NCI-H146 treated with DMSO at 0.1 percent for 48 hours (cell line): Measurements from ENCODE around the gene UPK3A.

ENCODE experiments used
- DNase-seq: peaks from one replicate; lab custom pipeline; 2025; ENCODE audit not compliant: unreplicated experiment; lab: John Stamatoyannopoulos, UW

UPK3A gene

GRCh38 chr22:45308391-45308956 lies 23.7 kb downstream of the UPK3A start:
- no peak for DNase-seq

- DNase-seq, result no peak
These were observed 24.2 kb downstream of the UPK3A start for GRCh38 chr22:45308957-45309421.

GRCh38 chr22:45309422-45310227 lies 24.9 kb downstream of the UPK3A start, which contains the start of gene FAM118A:
TSS of gene FAM118A (plus strand) at chr22:45309934. CDS start at chr22:45322380, 12,446 bp downstream.
- peak; percentile 62 for DNase-seq

- no peak for DNase-seq
These were observed 25.7 kb downstream of the UPK3A start for GRCh38 chr22:45310331-45310976.

- no peak for DNase-seq
These were observed 26.3 kb downstream of the UPK3A start for GRCh38 chr22:45310977-45311531.

- DNase-seq, result no peak
These were observed 27.7 kb downstream of the UPK3A start for GRCh38 chr22:45312415-45312814.

- DNase-seq, result no peak
These were observed 28.1 kb downstream of the UPK3A start for GRCh38 chr22:45312856-45313255.

GRCh38 chr22:45314054-45314721 lies 29.4 kb downstream of the UPK3A start:
- DNase-seq, result no peak

- DNase-seq, result no peak
These were observed 30.0 kb downstream of the UPK3A start for GRCh38 chr22:45314786-45315185.

- DNase-seq, result no peak
These were observed 32.2 kb downstream of the UPK3A start for GRCh38 chr22:45316796-45317526.

GRCh38 chr22:45317551-45318167 lies 32.9 kb downstream of the UPK3A start:
- DNase-seq, result no peak

GRCh38 chr22:45318168-45318557 lies 33.4 kb downstream of the UPK3A start:
- DNase-seq, result peak; percentile 55

- DNase-seq, result no peak
These were observed 34.0 kb downstream of the UPK3A start for GRCh38 chr22:45318558-45319323.

- no peak for DNase-seq
These were observed 34.6 kb downstream of the UPK3A start for GRCh38 chr22:45319324-45319685.

- DNase-seq, result no peak
These were observed 35.7 kb downstream of the UPK3A start for GRCh38 chr22:45320357-45320976.

- DNase-seq, result no peak
These were observed 37.1 kb downstream of the UPK3A start for GRCh38 chr22:45321827-45322226.

- no peak for DNase-seq
These were observed 38.2 kb downstream of the UPK3A start for GRCh38 chr22:45322873-45323525.

- no peak for DNase-seq
These were observed 38.9 kb downstream of the UPK3A start for GRCh38 chr22:45323695-45324094.
